ENCODE measurements around the gene CEBPZ. TPM values are rescaled to one million over a fixed set of nuclear protein-coding genes. Genes with fewer than 3 reads are reported as not detected.
"Not testable (repeated sequence)": the region's sequence is repeated elsewhere in the genome, so short reads cannot be mapped to it uniquely, and the experiment has no call there.

CEBPZ gene
- total and polyA plus RNA-seq, 10 of the 15 experiments (the other 5 are each of a cell fraction or from before 2014, with no cell fraction given), result 29.4 to 89.2 (median 49.5) TPM

- H2AFZ ChIP-seq (ENCODE audit: control insufficient read depth, low read depth, low read length), result peak overlapping the region; percentile 99
- DNase-seq (ENCODE audit: low read depth, low spot score); H4K20me1 ChIP-seq (ENCODE audit: control insufficient read depth, insufficient read depth); ATAC-seq; H3K36me3 ChIP-seq (ENCODE audit: control insufficient read depth in 2 of 2, insufficient read depth in 2 of 2, low read length in 1 of 2); H3K27me3 ChIP-seq (replicated peaks in 1 of 2; ENCODE audit: control insufficient read depth in 2 of 2, insufficient read depth in 2 of 2, low read length in 1 of 2); intact Hi-C loops (cut with micrococcal nuclease; ENCODE audit: unreplicated experiment); SMC1A ChIA-PET (ENCODE audit: uncharacterized antibody, unreplicated experiment); in situ Hi-C loops (cut with MboI); H3K4me1 ChIP-seq (ENCODE audit: control insufficient read depth, insufficient read depth, low read length); RAD21 ChIA-PET (ENCODE audit: unreplicated experiment); H3K9me3 ChIP-seq (replicated peaks; ENCODE audit: control insufficient read depth, insufficient read depth, low read length); BruUV-seq (replicated peaks); FAIRE-seq: not testable (repeated sequence)
- CTCF ChIA-PET, result interaction anchor here (0.6 kb wide), 2 partner anchors 39 to 997 kb away, joined by 3 read pairs; no protein-coding TSS in a partner anchor
- peak overlapping the region; percentile 78 for H3K27ac ChIP-seq (ENCODE audit: control insufficient read depth, insufficient read depth)
- 75% methylated on average over 20 of the region's 20 CpGs for WGBS (ENCODE audit: insufficient coverage, insufficient replicate concordance, low lambda C conversion rate, missing lambda C conversion rate)
- peaks cover 38% of the 10 kb centered on the region for H3K79me2 ChIP-seq (ENCODE audit: control insufficient read depth, insufficient read depth, low read length)
- POLR2A ChIA-PET, result interaction anchor here (2.4 kb wide), 1 partner anchor 36 kb away, joined by 11 read pairs; the partner anchor contains the start of genes CEBPZ and NDUFAF7
- peak overlapping the region; percentile 77 for H3K4me3 ChIP-seq
- peak overlapping the region; percentile 64; the same call in 1 of the 2 replicates for H3K9ac ChIP-seq (ENCODE audit: control insufficient read depth, insufficient read depth, low read length)
- H3K4me2 ChIP-seq (ENCODE audit: control insufficient read depth, insufficient read depth), result peak overlapping the region; percentile 65
- TF ChIP-seq NBN (IDR thresholded peaks at IDR 0.05), result 0 out of 2 replicates have a peak, but pooled peaks have one; percentile 28
- TF ChIP-seq MLLT1 (IDR thresholded peaks at IDR 0.05), result 0 out of 2 replicates have a peak, but pooled peaks have one; percentile 70
- TF ChIP-seq PML (IDR thresholded peaks at IDR 0.05; ENCODE audit: low read length), result 0 out of 2 replicates have a peak, but pooled peaks have one; percentile 11
These were observed 35.5 kb downstream of the CEBPZ start for GRCh38 chr2:37195862-37196319.

GRCh38 chr2:37192551-37192950 lies 38.8 kb downstream of the CEBPZ start:
- no TSS peak for BruUV-seq (replicated peaks)
- Histone ChIP-seq H3K4me3 (no peak overlapping the region), H3K9ac (ENCODE audit: control insufficient read depth, insufficient read depth, low read length) (no peak overlapping the region), H3K27ac (ENCODE audit: control insufficient read depth, insufficient read depth) (no peak overlapping the region), H2AFZ (ENCODE audit: control insufficient read depth, low read depth, low read length) (no peak overlapping the region), H3K36me3 (ENCODE audit: control insufficient read depth in 2 of 2, insufficient read depth in 2 of 2, low read length in 1 of 2) (no peaks in the 10 kb centered on the region), H3K79me2 (ENCODE audit: control insufficient read depth, insufficient read depth, low read length) (peaks cover 12% of the 10 kb centered on the region), H3K4me2 (ENCODE audit: control insufficient read depth, insufficient read depth) (no peak overlapping the region), H3K27me3 (replicated peaks in 1 of 2; ENCODE audit: control insufficient read depth in 2 of 2, insufficient read depth in 2 of 2, low read length in 1 of 2) (no peaks in the 10 kb centered on the region), H4K20me1 (ENCODE audit: control insufficient read depth, insufficient read depth) (no peaks in the 10 kb centered on the region), H3K4me1 (ENCODE audit: control insufficient read depth, insufficient read depth, low read length) (no peaks in the 10 kb centered on the region; the same call in 1 of the 2 replicates), H3K9me3 (replicated peaks; ENCODE audit: control insufficient read depth, insufficient read depth, low read length) (no peaks in the 10 kb centered on the region; the same call in 2 of the 3 replicates)
- ATAC-seq, result no peak
- FAIRE-seq, result no peak
- ChIA-PET SMC1A (ENCODE audit: uncharacterized antibody, unreplicated experiment) (no interaction called here), CTCF (interaction anchor here (0.9 to 1.0 kb wide), 2 partner anchors 24 to 204 kb away, joined by 3 read pairs; no protein-coding TSS in a partner anchor), POLR2A (no interaction called here), RAD21 (ENCODE audit: unreplicated experiment) (interaction anchor here (1.6 kb wide), 1 partner anchor 685 kb away, joined by 3 read pairs; no protein-coding TSS in a partner anchor)
- 90% methylated on average over 1 of the region's 1 CpG for WGBS (ENCODE audit: insufficient coverage, insufficient replicate concordance, low lambda C conversion rate, missing lambda C conversion rate)
- in situ Hi-C loops (cut with MboI) (no loop called here), intact Hi-C loops (cut with micrococcal nuclease; ENCODE audit: unreplicated experiment) (no loop called here)
- DNase-seq (ENCODE audit: low read depth, low spot score), result no peak
- TF ChIP-seq LARP7 (IDR thresholded peaks at IDR 0.05), result no peak
- no peak for TF ChIP-seq RBBP5 (conservative IDR thresholded peaks at IDR 0.05)
- no peak for TF ChIP-seq WRNIP1 (IDR thresholded peaks at IDR 0.05; ENCODE audit: borderline replicate concordance, low read depth, low read length)
- no peak for TF ChIP-seq TARDBP (IDR thresholded peaks at IDR 0.05; ENCODE audit: borderline replicate concordance)
- no peak for TF ChIP-seq ZBTB40 (IDR thresholded peaks at IDR 0.05; ENCODE audit: borderline replicate concordance)
- no peak for TF ChIP-seq MYC (IDR thresholded peaks at IDR 0.05; ENCODE audit: insufficient read depth, insufficient read length, insufficient replicate concordance, low read length, severe bottlenecking)
- no peak for TF ChIP-seq SREBF1 (IDR thresholded peaks at IDR 0.05; ENCODE audit: low read length)
- no peak for TF ChIP-seq MTA3 (IDR thresholded peaks at IDR 0.05; ENCODE audit: borderline replicate concordance, low read length)
- no peak for TF ChIP-seq CHD2 (IDR thresholded peaks at IDR 0.05; ENCODE audit: borderline replicate concordance, low read depth, low read length)
- TF ChIP-seq SRF (IDR thresholded peaks at IDR 0.05; ENCODE audit: low read depth in 2 of 2, low read length in 2 of 2), result no peak
